Stimulated activated CD4-positive, alpha-beta T cell treated with anti-CD3 and anti-CD28 coated beads, TNF-alpha, amount 100 ng/mL, for 48 hours (primary cell): ENCODE results near the gene CEND1.
A peak's percentile ranks its signal among the peaks of the same experiment; 100 is the strongest.

ENCODE experiments used
- DNase-seq, 3 donors: peaks; one replicate each; pipeline ENCODE4 v3.0.0-alpha.2; 2020; ENCODE audit warnings: low read depth in 3 of 3

CEND1 gene

DNA sequence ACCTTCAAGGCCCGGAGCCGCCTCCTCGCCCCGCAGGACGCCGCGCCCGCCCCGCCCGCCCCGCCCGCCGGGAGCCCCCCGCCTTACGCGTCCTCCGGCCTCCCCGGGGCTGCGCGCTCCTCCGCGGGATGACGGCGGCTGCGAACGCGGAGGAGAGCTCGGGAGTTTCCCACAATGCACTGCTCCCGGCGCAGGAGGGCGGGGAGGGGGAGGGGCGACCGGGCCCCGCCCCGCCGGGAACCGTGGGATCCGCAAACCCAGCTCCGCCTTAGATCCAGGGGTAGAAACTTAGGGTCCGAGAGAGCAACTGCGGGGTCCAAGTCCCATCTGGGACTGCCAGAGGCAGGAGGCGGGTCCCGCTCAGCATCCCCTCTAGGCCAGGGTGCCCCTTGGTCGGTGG, at the start of gene CEND1:
Gene CEND1 (minus strand): TSS at position 148 of the 400 bp plus-strand sequence. CDS start 1,514 bp downstream, outside the sequence.
- peak in 1 of 3 donors; percentile 63 for DNase-seq

GRCh38 chr11:839280-839623, 49.4 kb upstream of the CEND1 start:
- no peak for DNase-seq

DNA sequence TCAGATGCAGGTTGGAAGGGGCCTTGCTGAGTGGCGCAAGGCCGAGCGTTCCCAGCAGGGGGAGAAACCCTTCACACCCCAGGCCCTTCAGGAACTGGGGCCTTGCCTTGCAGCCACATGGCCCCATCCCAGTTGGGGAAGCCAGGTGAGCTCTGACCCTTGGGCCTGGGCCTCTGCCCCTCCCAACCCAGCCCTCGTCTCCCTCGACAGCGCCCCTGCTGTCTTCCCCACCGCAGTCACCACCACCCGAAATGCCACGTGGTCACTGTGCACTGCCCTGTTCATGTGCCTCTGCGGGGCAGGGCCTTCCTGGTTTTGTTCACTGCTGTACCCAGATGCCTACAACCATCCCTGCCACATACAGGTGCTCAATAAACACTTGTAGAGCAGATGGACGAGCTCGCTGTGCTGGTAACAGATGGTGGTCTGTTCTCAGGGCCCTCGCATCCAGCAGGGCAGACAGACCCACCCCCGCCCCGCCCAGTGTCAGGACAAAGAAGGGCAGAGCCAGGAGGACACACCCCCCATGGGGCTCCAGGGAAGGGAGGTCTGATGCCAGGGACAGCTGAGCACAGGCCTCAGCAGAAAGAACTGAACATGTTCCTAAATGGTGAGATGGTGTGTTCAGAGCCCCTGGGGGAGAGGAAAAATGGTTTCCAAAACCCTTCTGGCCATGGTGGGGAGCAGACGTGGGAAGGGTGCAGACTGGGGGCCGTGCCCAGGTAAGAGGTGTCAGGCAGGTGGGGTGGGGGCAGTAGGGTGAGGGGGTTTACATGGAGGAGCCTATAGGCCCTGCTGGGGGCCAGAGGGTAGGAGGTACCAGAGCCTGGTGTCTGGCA, 48.8 kb upstream of the CEND1 start:
- DNase-seq: no peak

GRCh38 chr11:837990-838307, 48.1 kb upstream of the CEND1 start:
- DNase-seq: no peak

DNA sequence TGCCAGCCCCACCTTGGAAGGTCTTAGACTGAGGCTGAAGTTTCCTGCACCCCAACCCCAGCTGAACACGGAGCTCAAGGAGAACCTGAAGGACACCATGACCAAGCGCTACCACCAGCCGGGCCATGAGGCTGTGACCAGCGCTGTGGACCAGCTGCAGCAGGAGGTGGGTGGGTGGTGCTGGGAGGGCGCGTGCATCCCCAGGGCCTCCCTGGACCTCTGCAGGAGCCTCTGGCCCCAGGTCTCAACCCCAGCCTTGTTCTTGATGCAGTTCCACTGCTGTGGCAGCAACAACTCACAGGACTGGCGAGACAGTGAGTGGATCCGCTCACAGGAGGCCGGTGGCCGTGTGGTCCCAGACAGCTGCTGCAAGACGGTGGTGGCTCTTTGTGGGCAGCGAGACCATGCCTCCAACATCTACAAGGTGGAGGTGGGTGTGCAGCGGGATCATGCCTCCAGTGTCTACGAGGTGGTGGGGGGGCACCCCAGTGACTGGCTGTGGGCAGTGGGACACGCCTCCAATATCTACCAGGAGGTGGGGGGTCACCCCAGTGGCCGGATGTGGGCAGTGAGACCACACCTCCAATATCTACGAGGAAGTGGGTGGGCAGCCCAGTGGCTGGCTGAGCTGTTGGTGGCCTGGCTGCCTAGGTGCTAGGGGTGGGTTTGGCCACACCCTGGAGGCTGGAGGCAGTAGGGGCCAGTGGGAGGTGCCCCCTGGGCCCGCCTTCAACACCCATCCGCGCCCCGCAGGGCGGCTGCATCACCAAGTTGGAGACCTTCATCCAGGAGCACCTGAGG, 47.5 kb upstream of the CEND1 start:
- no peak for DNase-seq

GRCh38 chr11:836700-837099, 46.8 kb upstream of the CEND1 start:
- no peak for DNase-seq

- DNase-seq: no peak
Observed at GRCh38 chr11:836274-836673, 46.4 kb upstream of the CEND1 start.

DNA sequence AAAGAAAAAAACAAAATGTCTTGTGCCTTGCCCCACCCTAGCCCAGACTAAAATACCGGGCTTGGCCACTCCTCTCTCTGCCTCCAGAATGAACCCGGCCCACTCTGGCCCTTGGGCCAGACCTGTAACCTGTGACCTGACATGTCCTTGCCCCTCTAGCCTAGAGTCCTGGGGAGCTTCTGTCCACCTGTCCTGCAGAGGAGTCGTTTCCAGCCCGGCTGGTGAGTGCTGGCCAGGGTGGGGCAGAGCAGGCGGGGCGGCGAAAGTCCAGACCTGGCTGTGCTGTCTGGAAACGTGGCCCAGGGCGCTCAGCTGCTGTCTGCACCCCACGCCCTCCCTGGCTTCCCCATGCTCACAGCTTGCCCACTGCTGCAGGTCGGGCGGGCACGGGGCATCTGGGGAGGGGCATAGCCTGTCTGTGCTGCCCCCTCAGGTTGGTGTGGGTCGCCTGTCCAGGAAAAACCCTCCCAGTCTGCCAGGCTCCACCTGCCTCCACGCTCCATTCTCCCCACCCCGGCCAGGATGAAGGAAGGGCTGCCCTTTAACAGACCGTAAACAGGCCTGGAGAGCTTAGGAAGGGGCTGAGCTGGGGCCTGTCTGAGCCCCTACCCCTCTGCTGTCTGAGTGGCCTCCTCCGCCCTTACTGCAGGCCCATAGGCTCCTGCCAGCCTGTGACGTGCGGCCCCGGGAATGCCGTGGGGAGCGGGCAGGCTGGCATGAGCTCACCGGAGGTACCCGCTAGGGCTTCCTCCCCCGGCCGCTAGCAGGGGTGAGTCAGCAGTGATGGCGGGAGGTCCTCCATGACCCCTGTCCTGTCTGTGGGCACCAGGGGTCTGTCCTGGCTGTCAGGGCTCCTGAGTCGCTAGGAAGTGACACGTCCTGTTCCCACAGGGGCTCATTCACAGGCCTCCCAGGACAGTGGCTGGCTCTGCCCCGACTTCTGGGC, 44.8 kb upstream of the CEND1 start:
- no peak for DNase-seq

GRCh38 chr11:833849-834311, 44.0 kb upstream of the CEND1 start:
- no peak for DNase-seq

- no peak for DNase-seq
Observed at GRCh38 chr11:833114-833791, 43.4 kb upstream of the CEND1 start.

DNA sequence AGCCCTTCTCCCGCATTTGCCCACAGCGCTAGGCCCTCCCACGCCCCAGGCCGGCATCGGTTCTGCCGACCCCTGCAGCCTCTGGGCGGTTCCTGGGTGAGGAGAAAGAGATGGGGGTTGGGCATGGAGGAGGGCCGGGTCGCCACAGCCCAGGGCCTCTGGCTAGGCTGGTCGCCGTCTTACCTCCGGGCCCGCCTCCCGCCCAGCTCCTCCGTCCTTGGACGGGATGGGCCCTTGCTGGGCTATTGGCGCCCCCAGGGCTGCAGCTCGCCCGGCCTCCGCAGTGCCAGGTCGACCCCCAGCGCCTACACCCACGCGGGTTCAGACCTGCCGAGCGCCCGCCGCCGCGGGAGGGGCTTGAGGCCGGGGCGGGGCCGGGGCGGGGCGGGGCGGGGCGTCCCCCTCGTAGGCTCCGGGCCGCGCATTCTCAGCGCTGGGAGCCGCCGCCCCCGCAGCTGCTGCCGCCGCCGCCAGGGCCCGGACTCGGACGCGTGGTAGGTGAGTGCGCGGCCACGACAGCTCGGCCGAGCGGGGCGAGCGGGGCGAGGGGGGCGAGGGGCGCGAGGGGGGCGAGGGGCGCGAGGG, 42.7 kb upstream of the CEND1 start, which contains the start of gene CD151:
Gene CD151 (plus strand): TSS at position 424 of the 585 bp plus-strand sequence. CDS start 3,118 bp downstream, outside the sequence.
- DNase-seq: no peak

DNA sequence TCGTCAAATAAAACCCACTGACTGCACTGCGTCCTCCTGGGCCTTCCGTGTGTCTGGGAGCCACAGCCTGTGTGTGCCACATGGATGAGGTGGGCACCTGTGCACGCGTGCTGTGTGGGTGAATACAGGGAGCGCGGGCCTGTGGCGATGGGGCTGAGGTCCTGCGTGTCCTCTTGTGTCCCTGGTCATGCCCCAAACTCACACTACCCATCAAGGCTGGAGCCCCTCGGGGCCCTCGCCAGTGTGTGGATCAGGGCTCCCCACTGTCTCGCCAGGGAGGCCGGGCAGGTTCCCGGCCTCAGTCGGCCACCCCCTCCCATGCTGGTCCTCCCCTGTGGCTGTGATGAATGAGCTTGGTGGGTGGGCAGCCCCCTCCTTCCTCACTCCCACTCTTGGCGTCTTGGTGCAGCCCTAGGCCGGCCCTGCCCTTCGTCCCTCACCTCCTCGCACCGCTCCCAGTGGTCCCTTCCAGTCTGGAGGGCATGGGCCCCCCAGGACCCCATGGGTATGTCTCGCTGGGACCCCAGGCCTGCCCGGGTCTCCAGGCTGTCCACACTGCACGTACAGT, 42.2 kb upstream of the CEND1 start:
- no peak for DNase-seq

- DNase-seq: no peak
Observed at GRCh38 chr11:831118-831864, 41.4 kb upstream of the CEND1 start.

DNA sequence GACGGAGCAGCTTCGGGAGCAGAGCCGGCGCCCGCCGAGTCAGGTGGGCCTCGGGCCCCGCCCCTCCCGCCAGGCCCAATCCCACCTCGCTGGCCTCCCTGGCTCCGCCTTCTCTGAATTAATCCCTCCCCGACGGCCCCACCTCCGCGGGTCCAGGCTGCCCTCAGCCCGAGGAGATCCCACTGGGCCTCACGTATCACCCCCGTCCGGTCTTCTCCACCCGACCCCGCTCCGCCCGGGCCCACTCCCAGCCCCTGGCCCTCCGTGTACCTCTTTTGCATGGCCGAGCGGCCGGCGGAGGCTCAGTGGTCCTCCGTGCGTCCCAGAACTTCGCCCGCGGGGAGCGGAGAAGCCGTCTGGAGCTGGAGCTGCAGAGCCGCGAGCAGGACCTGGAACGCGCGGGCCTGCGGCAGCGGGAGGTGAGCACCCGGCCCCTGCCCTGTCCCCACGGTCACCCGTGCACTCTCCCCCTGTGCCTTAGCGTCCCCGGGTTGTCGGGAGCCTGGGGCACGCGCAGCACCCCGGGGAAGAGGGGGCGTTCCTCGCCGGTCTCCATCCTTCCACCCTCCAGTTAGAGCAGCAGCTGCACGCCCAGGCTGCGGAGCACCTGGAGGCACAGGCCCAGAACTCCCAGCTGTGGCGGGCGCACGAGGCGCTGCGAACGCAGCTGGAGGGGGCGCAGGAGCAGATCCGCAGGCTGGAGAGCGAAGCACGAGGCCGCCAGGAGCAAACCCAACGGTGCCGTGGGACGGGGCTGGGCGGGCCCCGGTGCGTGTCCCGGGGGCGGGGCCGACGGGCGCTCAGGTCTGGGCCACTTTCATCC, 40.6 kb upstream of the CEND1 start:
- DNase-seq: no peak

- no peak for DNase-seq
Observed at GRCh38 chr11:829847-830294, 40.0 kb upstream of the CEND1 start.

GRCh38 chr11:829176-829846, 39.4 kb upstream of the CEND1 start:
- no peak for DNase-seq

GRCh38 chr11:828506-829175, 38.8 kb upstream of the CEND1 start:
- DNase-seq: no peak

GRCh38 chr11:827897-828192, 38.0 kb upstream of the CEND1 start, which contains the start of gene CRACR2B:
Gene CRACR2B, plus strand, starts transcription at chr11:827919. Its CDS starts 689 bp downstream, at chr11:828608.
- DNase-seq: no peak
